GM21390 (cell line): ENCODE results near the gene SPCS3.
A peak's percentile ranks its signal among the peaks of the same experiment; 100 is the strongest.
"Not testable (repeated sequence)": the region's sequence is repeated elsewhere in the genome, so short reads cannot be mapped to it uniquely, and the experiment has no call there.

Experiments used
- ATAC-seq: cut with Tn5 transposase; IDR thresholded peaks from one replicate; pipeline ENCODE4 v1.9.1; 2021; ENCODE audit not compliant: unreplicated experiment

SPCS3 gene

GRCh38 chr4:176340871-176341685, 21.3 kb downstream of the SPCS3 start:
- ATAC-seq: peak; percentile 61

GRCh38 chr4:176342384-176342783, 22.6 kb downstream of the SPCS3 start:
- no peak for ATAC-seq

- ATAC-seq: no peak
These were observed 23.5 kb downstream of the SPCS3 start for GRCh38 chr4:176343286-176343685.

DNA sequence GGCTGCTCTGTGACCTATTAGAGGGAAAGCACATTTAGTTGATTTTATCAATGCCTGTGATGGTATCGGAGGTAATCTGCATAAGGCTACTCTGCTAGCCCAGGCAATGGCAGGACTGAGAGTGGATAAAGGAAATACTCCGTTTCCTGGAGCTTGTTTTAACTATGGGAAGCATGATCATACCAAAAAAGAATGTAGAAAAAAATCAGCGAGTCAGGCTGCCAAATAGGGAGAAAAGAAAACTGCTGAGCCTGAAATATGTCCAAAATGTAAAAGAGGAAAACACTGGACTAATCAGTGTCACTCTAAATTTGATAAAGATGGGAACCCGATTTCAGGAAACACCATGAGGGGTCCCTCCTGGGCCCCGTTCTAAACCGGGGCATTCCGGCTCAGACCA, 25.6 kb downstream of the SPCS3 start:
- not testable (repeated sequence) for ATAC-seq

- ATAC-seq: not testable (repeated sequence)
These were observed 27.1 kb downstream of the SPCS3 start for GRCh38 chr4:176346836-176347235.

- ATAC-seq: no peak
These were observed 30.9 kb downstream of the SPCS3 start for GRCh38 chr4:176350671-176351070.

DNA sequence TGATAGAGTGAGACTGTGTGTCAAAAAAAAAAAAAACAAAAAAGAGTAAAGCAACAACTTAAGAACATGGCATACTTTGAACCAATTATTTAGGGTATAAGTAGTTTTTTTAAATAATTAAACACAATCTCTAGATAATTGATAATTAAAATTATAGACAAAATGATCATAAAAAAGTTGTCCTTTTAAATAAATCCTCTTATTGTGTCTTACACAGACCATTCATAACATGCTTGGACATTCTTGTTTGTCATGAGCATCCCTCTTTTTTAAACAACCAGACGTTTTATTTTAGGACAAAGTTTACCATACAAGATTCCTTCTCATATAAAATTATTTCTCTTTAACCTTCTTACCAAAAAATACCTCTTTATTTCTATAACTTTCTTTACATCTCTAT, 35.1 kb downstream of the SPCS3 start:
- no peak for ATAC-seq

DNA sequence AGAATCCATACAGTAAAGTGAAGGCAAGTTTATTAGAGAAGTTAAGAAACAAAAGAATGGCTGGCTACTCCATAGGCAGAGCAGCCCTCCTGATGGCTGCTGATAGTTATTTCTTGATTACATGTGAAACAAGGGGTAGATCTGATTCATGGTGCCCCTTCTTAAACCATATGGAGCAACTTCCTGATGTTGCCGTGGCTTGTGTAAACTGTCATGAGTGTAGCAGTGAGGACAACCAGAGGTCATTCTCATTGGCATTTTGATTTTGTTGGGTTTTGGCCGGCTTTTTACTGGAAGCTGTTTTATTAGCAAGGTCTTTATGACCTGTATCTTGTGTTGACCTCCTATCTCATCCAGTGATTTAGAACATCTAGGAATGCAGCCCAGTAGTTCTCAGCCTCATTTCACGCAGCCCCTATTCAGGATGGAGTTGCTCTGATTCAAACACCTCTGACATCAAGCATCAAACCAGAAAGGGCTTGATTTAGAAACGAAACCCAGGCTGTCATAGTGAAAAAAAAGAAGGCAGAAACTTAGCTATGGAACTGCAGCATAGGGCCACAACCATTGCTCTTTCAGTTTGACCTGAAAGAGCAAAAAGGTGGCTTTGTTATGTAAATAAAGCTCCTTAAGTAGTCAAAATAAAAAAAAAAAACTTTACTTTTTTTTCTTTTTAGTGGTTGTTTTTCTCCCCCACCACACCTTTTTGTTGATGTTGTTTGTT, 37.8 kb downstream of the SPCS3 start:
- ATAC-seq: peak; percentile 99

DNA sequence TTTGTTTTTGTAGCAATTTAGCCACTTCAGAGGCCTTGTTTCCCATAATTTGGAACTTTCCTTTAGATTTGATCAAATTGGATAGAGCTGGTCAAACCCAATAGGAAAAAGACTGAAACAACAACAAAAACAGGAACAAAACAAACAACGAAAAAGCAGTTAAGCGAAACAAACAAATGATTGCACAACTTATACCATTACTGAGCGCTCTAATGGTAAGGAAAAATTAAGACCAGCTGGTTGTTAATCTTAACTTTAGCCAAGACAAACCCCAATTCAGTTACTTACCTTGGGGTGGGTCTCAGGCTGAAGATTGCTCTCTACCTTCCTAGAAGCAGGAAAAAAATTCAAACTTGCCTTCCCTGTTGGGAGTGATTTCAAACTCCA, 38.3 kb downstream of the SPCS3 start:
- peak; percentile 2 for ATAC-seq

DNA sequence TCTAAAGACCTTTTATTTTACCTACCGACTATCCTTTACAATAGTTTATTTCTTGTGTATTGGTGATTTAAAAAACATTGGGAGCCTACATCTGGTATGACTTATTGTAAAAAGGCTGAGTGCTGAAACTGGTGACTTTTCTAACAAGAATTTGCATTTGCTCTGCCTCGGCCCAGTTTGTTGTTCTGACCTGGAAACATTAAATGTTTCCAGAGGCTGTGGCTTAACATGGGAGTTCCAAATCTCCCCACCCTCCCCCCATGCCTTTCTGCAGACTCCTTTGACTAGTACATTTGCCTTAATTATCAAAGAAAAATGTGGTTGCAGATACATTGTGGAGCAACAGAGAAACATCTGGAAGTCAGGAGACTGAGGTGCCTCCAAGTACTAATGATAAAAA, 39.8 kb downstream of the SPCS3 start:
- ATAC-seq: no peak

GRCh38 chr4:176360446-176360845, 40.7 kb downstream of the SPCS3 start:
- no peak for ATAC-seq

- peak; percentile 85 for ATAC-seq
These were observed 43.3 kb downstream of the SPCS3 start for GRCh38 chr4:176363072-176363471.

DNA sequence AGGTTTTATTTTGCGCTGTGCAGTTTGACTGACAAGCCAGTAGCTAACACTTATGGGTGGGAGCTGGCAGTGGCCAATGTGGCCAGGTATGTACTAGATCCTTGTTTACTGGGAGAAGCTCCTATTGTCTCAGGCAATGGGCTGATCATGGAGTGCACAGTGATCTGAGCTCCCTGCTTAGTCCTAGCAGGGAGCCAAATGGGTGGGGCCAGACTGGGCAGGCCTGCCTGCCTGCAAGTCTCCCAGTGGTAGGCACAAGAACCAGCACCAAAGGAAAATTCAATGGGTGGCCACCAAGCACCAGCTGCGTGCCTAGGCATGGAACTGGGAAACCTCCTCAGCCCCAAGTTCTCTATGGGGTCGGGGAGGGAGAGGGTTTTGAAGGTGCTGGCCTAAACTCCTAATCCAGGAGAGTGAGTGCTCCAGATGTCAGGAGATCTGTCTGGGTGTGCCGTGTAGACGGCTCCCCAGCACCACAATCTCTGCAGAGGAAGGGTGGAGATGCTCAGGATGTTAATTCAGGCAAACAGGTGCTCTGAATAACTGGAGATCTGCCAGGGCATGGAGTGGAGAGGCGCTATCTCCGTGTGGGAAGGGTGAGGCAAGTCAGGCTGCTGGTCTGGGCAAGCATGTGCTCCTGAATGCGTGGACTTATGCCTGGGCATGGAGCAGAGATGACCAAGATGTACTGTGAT, 48.2 kb downstream of the SPCS3 start:
- no peak for ATAC-seq

DNA sequence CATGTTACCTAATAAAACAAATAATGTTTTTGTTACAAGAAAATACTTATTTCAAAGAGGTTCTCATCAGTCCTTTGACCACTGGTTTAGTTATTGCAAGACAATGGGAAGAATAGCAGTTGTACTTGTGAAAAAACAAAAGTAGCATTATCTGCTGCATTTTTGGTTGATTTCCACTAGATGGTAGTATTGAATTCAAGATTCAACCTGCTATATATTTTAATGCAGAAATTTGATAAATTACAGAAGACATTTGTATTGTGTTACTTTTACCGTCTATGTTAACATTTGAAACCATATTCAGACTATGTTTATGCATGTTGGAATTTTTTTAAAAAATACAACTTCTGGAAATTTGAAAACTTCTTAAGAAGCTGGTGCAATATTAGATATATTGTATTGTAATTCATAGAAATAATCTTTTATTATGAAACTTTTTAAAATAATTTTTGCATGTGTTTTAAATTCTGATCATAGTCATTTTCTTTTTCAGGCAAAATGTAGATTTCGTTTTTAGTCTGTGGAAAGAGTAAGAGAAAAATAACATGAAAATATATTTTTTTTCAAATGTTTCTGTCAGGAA, 56.4 kb downstream of the SPCS3 start:
- no peak for ATAC-seq

- ATAC-seq: peak; percentile 82
These were observed 58.0 kb downstream of the SPCS3 start for GRCh38 chr4:176377780-176378179.

GRCh38 chr4:176380352-176381157, 60.8 kb downstream of the SPCS3 start:
- no peak for ATAC-seq
